ENCODE measurements around the gene TFAP2E.

The TFAP2E gene

GRCh38 chr1:35622510-35623178 is 49.5 kb downstream of the TFAP2E start:
- no peak for TF ChIP-seq EP300 (IDR thresholded peaks at IDR 0.05; ENCODE audit: borderline replicate concordance)
- TF ChIP-seq FOXM1 (IDR thresholded peaks at IDR 0.05; ENCODE audit: borderline replicate concordance, low read depth): no peak
- TF ChIP-seq, protein P1, sequence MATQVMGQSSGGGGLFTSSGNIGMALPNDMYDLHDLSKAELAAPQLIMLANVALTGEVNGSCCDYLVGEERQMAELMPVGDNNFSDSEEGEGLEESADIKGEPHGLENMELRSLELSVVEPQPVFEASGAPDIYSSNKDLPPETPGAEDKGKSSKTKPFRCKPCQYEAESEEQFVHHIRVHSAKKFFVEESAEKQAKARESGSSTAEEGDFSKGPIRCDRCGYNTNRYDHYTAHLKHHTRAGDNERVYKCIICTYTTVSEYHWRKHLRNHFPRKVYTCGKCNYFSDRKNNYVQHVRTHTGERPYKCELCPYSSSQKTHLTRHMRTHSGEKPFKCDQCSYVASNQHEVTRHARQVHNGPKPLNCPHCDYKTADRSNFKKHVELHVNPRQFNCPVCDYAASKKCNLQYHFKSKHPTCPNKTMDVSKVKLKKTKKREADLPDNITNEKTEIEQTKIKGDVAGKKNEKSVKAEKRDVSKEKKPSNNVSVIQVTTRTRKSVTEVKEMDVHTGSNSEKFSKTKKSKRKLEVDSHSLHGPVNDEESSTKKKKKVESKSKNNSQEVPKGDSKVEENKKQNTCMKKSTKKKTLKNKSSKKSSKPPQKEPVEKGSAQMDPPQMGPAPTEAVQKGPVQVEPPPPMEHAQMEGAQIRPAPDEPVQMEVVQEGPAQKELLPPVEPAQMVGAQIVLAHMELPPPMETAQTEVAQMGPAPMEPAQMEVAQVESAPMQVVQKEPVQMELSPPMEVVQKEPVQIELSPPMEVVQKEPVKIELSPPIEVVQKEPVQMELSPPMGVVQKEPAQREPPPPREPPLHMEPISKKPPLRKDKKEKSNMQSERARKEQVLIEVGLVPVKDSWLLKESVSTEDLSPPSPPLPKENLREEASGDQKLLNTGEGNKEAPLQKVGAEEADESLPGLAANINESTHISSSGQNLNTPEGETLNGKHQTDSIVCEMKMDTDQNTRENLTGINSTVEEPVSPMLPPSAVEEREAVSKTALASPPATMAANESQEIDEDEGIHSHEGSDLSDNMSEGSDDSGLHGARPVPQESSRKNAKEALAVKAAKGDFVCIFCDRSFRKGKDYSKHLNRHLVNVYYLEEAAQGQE (IDR thresholded peaks at IDR 0.05; ENCODE audit: low read depth): no peak
- TF ChIP-seq NFIC (IDR thresholded peaks at IDR 0.05): no peak
- no peak for TF ChIP-seq YY1 (IDR thresholded peaks at IDR 0.05; ENCODE audit: low read depth)
- no peak for TF ChIP-seq RAD21 (IDR thresholded peaks at IDR 0.05; ENCODE audit: low read depth)
- no peak for TF ChIP-seq CREB1 (IDR thresholded peaks at IDR 0.05; ENCODE audit: low read depth)
- TF ChIP-seq TCF12 (IDR thresholded peaks at IDR 0.05; ENCODE audit: low read depth): no peak
- no peak for TF ChIP-seq TAF1 (IDR thresholded peaks at IDR 0.05; ENCODE audit: low read depth)

- no peak for TF ChIP-seq TCF12 (IDR thresholded peaks at IDR 0.05; ENCODE audit: low read depth)
- no peak for TF ChIP-seq FOXM1 (IDR thresholded peaks at IDR 0.05; ENCODE audit: borderline replicate concordance, low read depth)
- TF ChIP-seq MAX (IDR thresholded peaks at IDR 0.05): no peak
- no peak for TF ChIP-seq TEAD4 (IDR thresholded peaks at IDR 0.05)
- TF ChIP-seq ZBTB7A (IDR thresholded peaks at IDR 0.05; ENCODE audit: low read depth): no peak
- no peak for TF ChIP-seq TAF1 (IDR thresholded peaks at IDR 0.05; ENCODE audit: low read depth)
- no peak for TF ChIP-seq EP300 (IDR thresholded peaks at IDR 0.05; ENCODE audit: borderline replicate concordance)
- TF ChIP-seq YY1 (IDR thresholded peaks at IDR 0.05; ENCODE audit: low read depth): no peak
- TF ChIP-seq, protein P2, sequence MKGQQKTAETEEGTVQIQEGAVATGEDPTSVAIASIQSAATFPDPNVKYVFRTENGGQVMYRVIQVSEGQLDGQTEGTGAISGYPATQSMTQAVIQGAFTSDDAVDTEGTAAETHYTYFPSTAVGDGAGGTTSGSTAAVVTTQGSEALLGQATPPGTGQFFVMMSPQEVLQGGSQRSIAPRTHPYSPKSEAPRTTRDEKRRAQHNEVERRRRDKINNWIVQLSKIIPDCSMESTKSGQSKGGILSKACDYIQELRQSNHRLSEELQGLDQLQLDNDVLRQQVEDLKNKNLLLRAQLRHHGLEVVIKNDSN (IDR thresholded peaks at IDR 0.05): no peak
- TF ChIP-seq, protein P1 (IDR thresholded peaks at IDR 0.05; ENCODE audit: low read depth): no peak
- TF ChIP-seq CEBPB (IDR thresholded peaks at IDR 0.05): no peak
- no peak for TF ChIP-seq EGR1 (IDR thresholded peaks at IDR 0.05)
- TF ChIP-seq CREB1 (IDR thresholded peaks at IDR 0.05; ENCODE audit: low read depth): no peak
These were observed 50.7 kb downstream of the TFAP2E start for GRCh38 chr1:35623832-35624231.

GRCh38 chr1:35629051-35629450 is 55.9 kb downstream of the TFAP2E start:
- TF ChIP-seq TAF1 (IDR thresholded peaks at IDR 0.05; ENCODE audit: low read depth) (no peak), RAD21 (IDR thresholded peaks at IDR 0.05; ENCODE audit: low read depth) (no peak), CEBPB (IDR thresholded peaks at IDR 0.05) (no peak)

DNA sequence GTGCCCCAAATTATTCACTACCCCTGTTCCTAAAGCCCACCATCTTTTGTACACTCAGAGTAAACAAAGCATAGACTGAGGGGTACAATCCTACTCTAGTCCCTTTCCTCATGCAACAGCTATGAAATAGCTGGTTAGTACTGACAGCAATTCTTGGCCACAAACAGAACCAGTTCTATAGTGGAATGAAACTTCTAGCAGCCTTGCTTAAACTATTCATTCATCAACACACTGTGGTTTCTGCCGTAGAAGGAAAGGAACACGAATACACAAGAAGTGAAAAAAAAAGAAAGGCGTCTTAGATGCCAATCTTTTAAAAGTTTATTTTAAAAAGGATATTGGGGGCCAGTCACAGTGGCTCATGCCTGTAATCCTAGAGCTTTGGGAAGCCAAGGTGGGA is 58.3 kb downstream of the TFAP2E start:
- no peak for TF ChIP-seq CEBPB (IDR thresholded peaks at IDR 0.05)
- no peak for TF ChIP-seq NFIC (IDR thresholded peaks at IDR 0.05)
- TF ChIP-seq YY1 (IDR thresholded peaks at IDR 0.05; ENCODE audit: low read depth): no peak
- no peak for TF ChIP-seq FOXM1 (IDR thresholded peaks at IDR 0.05; ENCODE audit: borderline replicate concordance, low read depth)
- TF ChIP-seq, protein P2 (IDR thresholded peaks at IDR 0.05): no peak
- TF ChIP-seq EGR1 (IDR thresholded peaks at IDR 0.05): no peak
- no peak for TF ChIP-seq MAX (IDR thresholded peaks at IDR 0.05)
- TF ChIP-seq TEAD4 (IDR thresholded peaks at IDR 0.05): no peak
- TF ChIP-seq, protein P1 (IDR thresholded peaks at IDR 0.05; ENCODE audit: low read depth): no peak
- TF ChIP-seq ZBTB7A (IDR thresholded peaks at IDR 0.05; ENCODE audit: low read depth): no peak
- no peak for TF ChIP-seq RAD21 (IDR thresholded peaks at IDR 0.05; ENCODE audit: low read depth)
- TF ChIP-seq TAF1 (IDR thresholded peaks at IDR 0.05; ENCODE audit: low read depth): no peak
- no peak for TF ChIP-seq CREB1 (IDR thresholded peaks at IDR 0.05; ENCODE audit: low read depth)
- TF ChIP-seq TCF12 (IDR thresholded peaks at IDR 0.05; ENCODE audit: low read depth): no peak
- TF ChIP-seq EP300 (IDR thresholded peaks at IDR 0.05; ENCODE audit: borderline replicate concordance): no peak

All from Ishikawa (cell line).